GM18867 (cell line): Measurements from ENCODE around the gene TUBAL3.
A peak's percentile ranks its signal among the peaks of the same experiment; 100 is the strongest.
"Not testable (repeated sequence)": the region's sequence is repeated elsewhere in the genome, so short reads cannot be mapped to it uniquely, and the experiment has no call there.

Source experiments
- ATAC-seq: cut with Tn5 transposase; IDR thresholded peaks from one replicate; pipeline ENCODE4 v1.9.1; 2021; ENCODE audit warnings: mild to moderate bottlenecking, moderate library complexity; ENCODE audit not compliant: unreplicated experiment

The TUBAL3 gene

DNA sequence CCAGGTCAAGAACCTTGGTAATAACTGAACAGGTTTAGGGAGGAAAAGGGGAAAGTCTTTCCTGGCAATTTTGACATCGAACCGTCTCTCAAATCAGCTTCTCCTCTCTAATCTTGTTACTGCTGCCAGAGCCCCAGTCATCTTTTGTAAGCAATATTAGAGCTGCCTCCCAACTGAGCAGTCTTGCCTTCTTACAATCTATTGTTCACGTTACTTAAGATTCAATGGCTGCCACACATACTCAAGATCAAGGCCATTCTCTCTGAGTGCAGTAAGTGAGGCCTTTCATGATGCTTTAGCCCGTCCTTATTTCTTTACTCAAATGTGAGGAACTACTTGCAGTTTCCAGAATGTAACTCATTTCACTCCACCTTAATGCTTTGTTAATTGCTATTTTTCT lies 20.1 kb upstream of the TUBAL3 start:
- no peak for ATAC-seq

DNA sequence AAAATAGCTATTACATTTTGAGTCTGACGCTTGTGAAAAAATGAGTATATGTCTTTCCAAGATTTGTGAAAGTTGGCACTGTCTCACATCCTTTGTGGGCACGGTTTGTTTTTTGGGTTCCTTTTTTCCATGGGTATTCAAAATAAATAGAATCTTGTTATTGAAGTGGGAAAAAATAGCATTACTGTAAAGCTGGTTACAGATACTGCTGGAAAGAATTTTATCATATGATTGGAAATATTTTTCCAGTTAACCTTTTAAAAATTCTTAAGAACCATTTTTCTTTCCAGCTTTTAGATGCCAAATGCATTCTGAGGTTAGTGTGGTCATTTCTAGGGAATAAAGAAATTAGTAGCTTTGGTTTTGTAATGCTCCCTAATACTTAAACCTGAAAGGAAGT lies 19.1 kb upstream of the TUBAL3 start:
- no peak for ATAC-seq

DNA sequence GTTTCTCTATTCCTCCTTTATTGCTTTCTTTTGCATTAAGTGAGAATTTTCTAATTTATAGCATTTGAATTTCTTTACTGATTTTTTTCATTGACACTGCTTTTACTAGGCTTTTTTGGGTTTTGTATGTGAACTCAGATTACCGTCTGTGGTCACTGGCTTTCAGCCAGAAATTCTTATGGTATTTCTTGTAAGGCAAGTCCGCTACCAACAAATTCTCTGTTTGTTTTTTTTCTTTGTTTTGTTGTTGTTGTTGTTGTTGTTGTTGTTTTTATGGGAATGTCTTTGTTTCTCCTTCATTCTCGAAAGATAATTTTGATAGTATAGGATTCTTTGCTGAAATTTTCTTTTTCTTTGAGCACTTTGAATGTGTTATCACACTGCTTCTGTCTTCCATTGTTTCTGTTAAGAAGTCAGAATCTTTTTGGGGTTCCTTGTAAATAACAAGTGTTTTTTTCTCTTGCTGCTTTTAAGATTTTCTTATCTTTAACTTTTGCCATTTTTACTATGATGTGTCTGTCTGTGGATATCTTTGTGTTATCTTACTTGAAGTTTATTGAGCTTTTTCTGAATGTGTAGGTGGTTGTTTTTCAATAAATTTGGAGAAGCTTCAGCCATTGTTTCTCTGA lies 15.0 kb upstream of the TUBAL3 start:
- no peak for ATAC-seq

DNA sequence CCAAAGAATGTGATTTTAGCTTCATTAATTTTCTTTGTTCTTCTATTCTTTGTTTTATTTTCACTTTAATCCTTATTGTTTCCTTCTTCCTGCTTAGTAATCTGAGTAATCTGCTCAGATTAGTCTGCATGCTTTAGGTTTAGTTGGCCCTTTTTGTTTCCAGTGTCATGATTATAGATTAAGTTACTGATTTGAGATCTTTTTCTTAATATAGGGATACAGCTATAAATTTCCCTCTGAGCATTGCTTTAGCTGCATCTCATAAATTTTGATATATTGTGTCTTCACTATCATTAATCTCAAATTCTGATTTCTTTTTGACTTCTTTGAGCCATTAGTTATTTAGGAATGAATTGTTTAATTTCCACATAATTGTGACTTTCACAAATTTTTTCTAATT lies 14.0 kb upstream of the TUBAL3 start:
- no peak for ATAC-seq

DNA sequence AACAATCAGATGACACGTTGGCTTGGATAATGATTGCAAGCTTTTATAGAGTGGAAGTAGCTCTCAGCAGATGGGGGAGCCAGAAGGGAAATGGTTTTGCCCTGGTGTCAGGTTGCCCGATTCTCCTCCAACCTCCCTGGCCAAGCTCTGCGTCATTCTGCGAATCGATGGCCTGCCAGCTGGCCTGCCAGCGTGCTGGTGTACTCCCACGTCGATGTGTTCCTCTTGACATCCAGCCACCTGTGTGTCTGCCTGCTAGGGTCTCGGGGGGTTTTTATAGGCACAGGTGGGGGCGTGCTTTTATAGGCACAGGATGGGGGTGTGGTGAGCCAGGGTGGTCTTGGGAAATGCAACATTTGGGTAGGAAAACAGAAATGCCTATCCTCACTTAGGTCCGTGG lies 12.4 kb upstream of the TUBAL3 start:
- ATAC-seq, result no peak

DNA sequence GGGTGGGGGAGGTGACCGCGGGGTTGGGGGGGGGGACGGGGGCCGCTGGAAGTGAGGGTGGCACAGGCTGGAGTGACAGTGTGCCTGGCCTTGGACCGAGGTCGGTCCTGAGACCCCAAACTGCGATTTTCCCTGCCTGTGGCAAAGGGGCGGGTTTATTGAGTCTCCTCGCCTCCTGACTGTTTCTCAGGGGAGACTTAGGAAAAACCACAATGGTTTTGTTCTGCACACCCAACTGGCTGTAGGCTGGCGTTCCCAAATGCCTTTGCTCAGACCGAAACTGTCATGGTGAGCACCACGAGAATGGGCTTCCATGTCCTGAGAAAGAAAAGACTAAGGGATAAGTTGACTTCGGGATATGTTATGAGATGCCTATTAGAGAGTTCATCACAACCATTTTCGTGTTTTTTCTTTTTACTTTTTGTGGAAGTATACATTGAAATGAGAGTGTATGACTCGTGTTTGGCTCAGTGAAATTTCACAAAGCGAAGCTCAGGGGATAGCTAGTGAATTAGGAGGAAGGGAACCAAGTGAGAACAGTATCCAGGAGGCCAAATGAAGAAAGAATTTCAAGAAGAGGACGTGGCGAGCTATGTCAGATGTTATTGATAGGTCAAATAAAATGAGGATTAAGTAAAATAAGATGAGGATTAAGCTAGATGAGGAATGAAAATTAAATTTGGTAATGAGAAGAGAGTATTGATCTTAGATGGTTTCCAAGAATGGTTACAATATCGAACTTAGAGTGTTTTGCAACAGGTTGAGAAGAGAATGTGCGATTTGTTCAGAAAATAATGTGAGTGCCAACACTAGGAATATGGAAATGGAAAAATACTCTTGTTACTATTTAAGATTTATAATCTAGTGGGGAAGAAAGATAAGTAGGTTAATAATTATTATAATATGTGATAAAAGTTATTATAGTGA lies 8.6 kb upstream of the TUBAL3 start:
- ATAC-seq, result no peak

DNA sequence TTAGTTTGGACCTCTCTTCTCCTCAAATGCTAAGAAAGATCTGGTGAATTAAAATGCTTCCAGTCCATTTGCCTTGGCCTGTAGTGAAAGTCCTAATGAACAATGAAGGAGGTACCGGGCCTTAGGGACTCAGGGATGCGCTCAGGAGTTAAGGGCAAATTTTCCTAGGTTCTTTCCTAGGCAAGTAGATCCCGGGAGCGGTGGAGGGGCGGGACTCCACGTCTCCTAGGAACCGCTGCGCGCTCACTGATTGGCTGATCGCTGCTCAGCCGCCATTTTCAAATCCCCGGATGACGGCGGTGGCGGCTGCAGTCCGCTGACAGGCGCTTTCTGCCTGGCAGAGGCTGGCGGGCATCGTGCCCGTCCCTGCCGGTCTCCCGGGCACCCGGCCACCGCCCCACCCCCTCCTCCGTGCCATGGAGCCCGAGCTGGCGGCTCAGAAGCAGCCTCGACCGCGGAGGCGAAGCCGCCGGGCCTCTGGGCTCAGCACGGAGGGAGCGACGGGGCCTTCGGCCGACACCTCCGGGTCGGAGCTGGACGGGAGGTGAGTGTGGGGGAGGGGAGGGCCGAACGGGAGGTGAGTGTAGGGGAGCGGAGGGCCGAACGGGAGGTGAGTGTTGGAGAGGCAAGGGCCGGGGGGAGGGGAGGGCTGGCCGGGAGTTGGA lies 7.8 kb upstream of the TUBAL3 start, which contains the start of gene NET1:
Gene NET1, plus strand, starts transcription at position 281 of the 665 bp plus-strand sequence. Its CDS starts 136 bp downstream, at position 417.
- peak; percentile 97 for ATAC-seq

DNA sequence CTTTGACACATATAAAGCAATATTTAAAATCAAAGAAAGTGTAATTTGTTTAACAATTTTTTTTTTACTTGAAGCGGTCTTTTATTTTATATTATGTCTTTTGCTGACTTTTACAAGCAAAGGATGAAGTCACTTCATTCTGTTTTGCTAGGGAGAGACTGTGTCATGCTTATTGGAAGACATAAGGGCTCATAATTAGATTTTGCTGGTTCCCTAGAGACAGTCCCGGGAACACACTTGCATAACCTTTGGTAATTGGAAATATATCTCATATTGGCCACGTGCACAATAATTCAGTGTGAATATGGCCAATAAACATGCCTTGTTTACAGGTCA lies 7.3 kb upstream of the TUBAL3 start:
- no peak for ATAC-seq

DNA sequence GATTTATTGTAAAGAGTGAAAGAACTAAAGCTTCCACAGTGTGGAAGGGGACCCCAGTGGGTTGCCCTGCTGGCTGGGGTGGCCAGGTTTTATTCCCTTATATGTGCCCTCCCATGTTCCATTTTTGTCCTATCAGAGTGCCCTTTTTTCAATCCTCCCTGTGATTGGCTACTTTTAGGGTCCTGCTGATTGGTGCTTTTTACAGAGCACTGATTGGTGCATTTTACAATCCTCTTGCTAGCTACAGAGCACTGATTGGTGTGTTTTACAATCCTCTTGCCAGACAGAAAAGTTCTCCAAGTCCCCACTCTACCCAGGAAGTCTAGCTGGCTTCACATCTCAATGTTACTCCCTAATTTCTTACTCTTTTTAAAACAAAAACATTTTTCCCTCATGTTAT lies 6.2 kb upstream of the TUBAL3 start:
- not testable (repeated sequence) for ATAC-seq

DNA sequence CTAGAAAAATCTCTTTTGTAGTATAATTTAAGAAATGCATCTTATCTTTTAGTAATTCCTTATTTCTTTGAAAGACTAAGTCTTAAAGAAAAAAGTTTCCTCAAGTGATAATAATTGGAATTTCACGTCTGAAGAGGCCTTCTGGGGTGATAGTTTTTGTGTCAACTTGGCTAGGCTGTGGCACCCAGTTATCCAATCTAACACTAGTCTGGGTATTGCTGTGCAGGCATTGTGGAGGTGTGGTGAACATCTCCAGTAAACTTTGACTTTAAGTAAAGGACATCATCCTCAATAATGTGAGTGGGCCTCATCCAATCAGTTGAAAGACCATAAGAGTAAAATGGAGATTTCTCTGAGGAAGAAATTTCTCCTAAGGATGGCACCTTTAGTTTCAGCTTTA lies 2.3 kb upstream of the TUBAL3 start:
- ATAC-seq, result no peak

DNA sequence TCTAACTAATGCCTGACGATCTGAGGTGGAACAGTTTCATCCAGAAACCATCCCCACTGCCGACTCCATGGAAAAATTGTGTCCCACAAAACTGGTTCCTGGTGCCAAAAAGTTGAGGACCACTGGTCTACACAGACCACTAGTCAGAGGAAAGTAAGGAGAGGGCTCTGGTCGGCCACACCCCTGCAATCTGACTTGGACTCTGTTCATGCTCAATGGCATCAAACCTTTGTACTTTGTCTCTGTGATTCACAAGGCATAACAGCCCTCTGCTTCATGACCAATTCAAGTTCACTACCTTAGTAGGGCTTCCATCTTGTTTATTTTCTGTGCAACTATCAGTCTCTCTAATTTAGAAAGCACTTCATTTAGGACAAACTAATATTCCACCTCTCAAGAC lies 1.8 kb downstream of the TUBAL3 start:
- no peak for ATAC-seq

DNA sequence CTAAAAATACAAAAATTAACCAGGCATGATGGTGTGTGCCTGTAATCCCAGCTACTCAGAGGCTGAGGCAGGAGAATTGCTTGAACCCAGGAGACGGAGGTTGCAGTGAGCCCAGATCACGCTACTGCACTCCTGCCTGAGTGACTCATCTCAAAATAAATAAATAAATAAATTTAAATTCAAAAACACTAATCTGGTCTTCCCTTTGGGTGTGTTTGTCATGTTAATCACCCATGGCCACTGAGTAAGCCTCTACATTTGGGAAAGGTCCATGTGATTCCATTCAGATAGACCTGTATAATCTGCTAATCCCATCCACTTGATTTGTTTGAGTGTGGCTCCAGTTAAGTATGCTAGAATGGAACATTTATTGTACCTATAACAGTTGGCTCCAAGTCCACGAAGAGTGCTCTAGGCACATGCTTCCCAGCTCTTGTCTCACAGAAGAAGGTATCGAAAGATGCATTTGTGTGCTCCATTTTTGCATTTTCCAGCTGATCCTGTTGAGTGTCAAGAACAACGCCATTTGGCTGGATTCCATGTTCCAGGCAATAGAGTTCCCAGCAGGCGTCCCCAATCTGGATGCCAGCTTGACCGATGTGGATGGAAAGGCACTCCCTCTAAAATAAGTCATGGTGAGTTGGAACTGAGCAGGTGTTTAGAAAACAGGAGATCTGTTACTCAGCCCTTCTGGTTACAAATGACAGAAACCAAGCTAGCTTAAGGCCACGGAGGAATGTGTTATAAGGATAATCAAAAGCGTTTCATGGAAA lies 4.0 kb downstream of the TUBAL3 start:
- no peak for ATAC-seq

DNA sequence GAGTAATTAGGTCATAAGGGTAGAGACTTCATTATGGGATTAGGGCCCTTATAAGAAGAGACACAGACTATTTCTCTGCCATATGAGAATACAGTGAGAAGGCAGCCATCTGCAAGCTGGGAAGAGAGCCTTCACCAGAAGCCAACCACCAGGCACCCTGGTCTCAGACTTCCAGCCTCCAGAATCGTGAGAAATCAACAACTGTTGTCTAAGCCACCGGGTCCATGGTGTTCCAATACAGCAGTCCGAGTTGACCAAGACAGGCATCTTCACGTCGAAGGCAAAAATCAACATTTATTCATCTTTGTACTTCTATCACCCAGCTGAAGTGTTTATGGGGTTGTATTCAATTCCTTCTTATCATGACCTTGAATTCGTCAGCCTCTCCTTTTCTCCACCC lies 5.3 kb downstream of the TUBAL3 start:
- no peak for ATAC-seq

DNA sequence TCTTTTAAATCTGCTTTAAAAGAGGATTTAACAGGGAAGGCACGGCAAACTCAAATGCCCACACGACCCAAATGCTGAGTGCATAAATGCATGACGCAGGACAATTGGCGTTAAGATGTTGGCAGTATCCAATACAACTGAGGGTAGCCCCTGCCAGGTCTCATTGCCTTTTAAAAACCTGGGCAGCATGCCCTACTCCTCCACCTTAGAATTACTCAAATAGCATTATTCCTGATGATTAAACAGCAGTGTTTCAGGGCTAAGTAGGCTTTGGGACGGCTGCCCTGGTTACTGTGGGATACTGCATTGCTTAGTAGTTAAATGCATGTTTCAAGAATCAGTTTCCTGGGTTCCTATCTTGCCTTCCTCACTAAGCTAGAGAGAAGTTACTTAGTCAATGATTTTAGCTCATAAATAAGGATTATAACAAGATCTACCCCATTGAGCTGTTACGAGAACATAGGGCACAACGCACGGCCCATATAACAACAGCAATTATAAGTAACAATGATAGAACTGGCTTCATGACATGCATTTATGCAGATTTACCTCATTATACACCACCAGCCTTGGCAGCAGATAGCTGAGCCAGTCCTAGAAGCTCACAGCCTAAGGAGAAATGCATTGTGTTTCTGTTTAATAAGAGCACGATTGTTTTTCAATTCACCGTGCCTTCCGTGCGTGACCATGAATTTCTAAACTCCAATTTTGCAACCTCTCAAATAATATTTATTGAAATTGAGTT lies 7.9 kb downstream of the TUBAL3 start:
- ATAC-seq, result no peak

DNA sequence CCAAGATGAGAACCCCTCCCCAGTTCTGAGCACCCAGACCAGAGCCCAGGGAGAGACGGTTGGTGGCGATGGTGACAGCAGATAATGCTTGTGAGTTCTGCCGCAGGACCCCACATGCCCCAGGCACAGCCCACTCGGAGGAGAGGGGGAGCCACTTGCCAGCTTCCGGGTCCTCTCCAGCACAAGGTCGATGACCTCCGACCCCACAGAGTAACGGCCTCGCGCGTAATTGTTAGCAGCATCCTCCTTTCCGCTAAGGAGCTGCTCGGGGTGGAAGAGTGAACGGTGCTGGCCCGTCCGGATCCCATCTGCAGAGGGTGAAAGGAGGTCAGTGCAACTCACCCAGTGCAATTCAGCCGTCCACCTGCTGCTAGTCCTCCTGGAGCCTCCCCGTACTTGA lies 9.5 kb downstream of the TUBAL3 start:
- ATAC-seq, result no peak

DNA sequence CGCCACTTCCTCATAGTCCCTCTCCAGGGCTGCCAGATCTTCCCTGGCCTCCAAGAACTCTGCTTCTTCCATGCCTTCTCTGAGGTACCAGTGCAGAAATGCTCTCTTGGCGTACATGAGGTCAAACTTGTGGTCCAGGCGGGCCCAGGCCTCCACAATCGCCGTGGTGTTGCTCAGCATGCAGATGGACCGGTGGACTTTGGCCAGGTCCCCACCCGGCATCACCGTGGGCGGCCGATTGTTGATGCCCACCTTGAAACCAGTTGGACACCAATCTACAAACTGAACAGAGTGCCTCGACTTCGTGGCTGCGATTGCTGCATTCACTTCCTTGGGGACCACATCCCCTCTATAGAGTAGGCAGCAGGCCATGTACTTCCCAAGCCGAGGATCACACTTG lies 11.1 kb downstream of the TUBAL3 start:
- no peak for ATAC-seq

DNA sequence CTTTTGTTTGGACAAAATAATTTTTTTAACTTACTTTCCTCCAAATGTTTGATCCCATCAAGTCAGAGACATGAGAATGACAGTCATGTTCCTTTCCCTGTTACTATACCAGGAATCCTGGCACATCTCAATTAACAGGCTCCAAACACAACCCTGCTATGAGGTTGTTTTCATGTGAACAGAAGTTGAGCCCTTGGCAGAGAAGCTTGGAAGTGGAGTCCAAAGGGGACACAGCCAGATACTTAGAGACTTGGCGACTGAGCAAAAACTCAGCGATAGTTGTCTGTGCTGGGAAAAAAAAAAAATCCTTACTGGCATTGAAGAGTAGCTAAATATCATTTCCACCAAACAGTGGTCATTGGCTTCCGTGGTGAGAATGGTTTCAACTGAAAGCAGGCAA lies 12.8 kb downstream of the TUBAL3 start:
- no peak for ATAC-seq

DNA sequence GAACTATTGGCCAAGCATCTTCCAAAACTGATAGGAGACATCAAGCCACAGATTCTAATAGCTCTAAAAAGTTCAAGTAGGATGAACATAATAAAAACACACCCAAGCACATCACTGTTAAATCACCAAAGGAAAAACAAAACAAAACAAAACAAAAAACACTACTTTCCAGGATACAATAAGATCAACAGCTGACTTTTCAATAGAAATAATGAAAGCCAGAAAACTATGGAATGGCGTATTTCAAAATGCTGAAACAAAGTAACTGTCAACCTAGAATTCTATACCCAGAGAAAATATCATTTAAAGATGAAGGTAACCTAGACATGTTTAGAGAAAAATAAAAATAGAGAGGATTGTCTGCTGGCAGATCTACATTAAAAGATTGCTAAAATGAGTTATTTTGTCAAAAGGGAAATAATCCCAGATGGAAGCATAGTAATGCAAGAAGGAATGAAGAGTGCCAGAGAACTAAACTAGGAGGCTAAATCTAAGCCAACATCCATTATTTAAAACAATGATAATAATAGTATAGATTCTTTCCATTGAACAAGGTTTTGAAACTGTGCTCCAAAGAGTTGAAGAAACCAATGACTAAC lies 13.9 kb downstream of the TUBAL3 start:
- ATAC-seq, result no peak

DNA sequence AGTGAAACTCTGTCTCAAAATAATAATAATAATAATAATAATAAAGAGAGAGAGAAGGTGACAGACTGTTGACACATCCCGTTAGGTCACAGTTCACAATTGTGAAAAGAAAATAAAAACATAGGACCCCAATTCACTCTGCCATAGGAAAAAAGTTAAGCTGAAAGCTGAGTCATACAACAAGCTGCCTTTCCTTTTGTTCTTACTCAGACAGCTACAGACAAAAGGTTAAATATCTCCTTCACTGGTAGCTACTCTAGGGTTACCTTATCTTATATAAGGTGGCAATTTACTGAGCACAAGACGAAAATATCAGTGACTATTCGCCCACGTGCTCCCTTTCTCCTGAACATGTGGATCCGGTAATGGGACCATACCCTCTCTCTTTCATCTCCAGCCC lies 17.5 kb downstream of the TUBAL3 start:
- no peak for ATAC-seq

DNA sequence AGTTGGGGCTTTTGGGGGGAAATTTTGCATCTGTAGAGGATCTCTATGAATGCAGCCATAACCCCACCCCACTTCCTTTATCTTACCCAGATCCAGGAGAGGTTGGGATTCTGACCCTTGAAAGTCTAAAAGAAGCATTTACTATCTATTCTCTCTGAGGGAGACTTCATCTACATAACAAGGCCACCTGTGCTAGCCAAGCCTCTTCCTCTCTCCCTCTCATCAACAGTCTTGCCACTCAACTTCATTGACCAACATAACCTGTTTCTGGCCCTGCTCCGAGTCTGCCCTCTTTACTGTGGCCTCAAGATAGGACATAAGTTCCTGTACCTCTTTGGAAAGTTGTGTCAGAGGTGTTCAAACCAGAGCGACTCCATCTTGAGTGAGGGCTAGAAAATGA lies 19.4 kb downstream of the TUBAL3 start:
- ATAC-seq, result no peak
